Measurements from ENCODE around the gene ELAVL2.

- no peak for TF ChIP-seq EZH2phosphoT487 (IDR thresholded peaks at IDR 0.05; ENCODE audit: borderline replicate concordance, low read length)
- TF ChIP-seq CTCF (conservative IDR thresholded peaks at IDR 0.05; ENCODE audit: low read depth, low read length): no peak
Observed at GRCh38 chr9:23651051-23651450, 175.0 kb downstream of the ELAVL2 start.

Measured in PC-3 (cell line).